CD4-positive, alpha-beta T cell (primary cell): ENCODE measurements around the gene SCAMP3. TPM values are rescaled to one million over a fixed set of nuclear protein-coding genes. Genes with fewer than 3 reads are reported as not detected.

Source experiments
- ATAC-seq: fragments of 200-7000 bp; cut with Tn5 transposase; one replicate; pipeline ENCODE4 v1.10.0; 2022; ENCODE audit warnings: mild to moderate bottlenecking; ENCODE audit not compliant: poor library complexity
- CTCF ChIA-PET: fragments of 350-600 bp; sonication (Branson Sonifier 250); formaldehyde crosslinking; loops from one replicate; lab custom pipeline; 2021; ENCODE audit warnings: antibody characterized with exemption, inconsistent platforms; lab: Charles Lee
- POLR2A ChIA-PET: fragments of 350-600 bp; sonication (Branson Sonifier 250); formaldehyde crosslinking; loops from one replicate; lab custom pipeline; 2021; ENCODE audit warnings: antibody characterized with exemption, inconsistent platforms; lab: Charles Lee
- DNase-seq, 14 experiments: peaks; one replicate each; pipeline ENCODE4 v3.0.0-alpha.2; 2013 to 2020; ENCODE audit warnings: mixed read lengths in 2 of 14
- H3K27ac ChIP-seq, 2 donors: one replicate each; pipeline versions ENCODE4 v1.5.1 to v1.7.0; 2013; ENCODE audit warnings: low read length in 2 of 2, low read depth in 1 of 2, mild to moderate bottlenecking in 1 of 2
- H3K27me3 ChIP-seq, 2 experiments: 1 replicate in 1 of 2; 2 replicates in 1 of 2; pipeline versions ENCODE4 v1.6.1 to v1.7.0; 2013; ENCODE audit warnings: low read length in 2 of 2, control low read depth in 1 of 2, mild to moderate bottlenecking in 1 of 2, moderate library complexity in 1 of 2; ENCODE audit not compliant: insufficient read depth in 2 of 2, control insufficient read depth in 1 of 2
- H3K36me3 ChIP-seq: one replicate; pipeline ENCODE4 v1.6.1; 2013; ENCODE audit warnings: low read length, control low read depth; ENCODE audit not compliant: insufficient read depth
- H3K4me1 ChIP-seq: one replicate; pipeline ENCODE4 v1.6.1; 2013; ENCODE audit warnings: low read length, control low read depth; ENCODE audit not compliant: insufficient read depth
- H3K4me3 ChIP-seq: one replicate; pipeline ENCODE4 v1.5.1; 2013; ENCODE audit warnings: mild to moderate bottlenecking, low read length, moderate library complexity
- H3K9me3 ChIP-seq, 2 experiments: 1 replicate in 1 of 2; 2 replicates in 1 of 2; pipeline versions ENCODE4 v1.6.1 to v1.7.0; 2013; ENCODE audit warnings: low read length in 2 of 2, mild to moderate bottlenecking in 2 of 2, control low read depth in 1 of 2, moderate library complexity in 1 of 2; ENCODE audit not compliant: control insufficient read depth in 1 of 2, insufficient read depth in 1 of 2
- H3K27ac Mint-ChIP-seq: one replicate; pipeline ENCODE4 v1.8.0; 2020; ENCODE audit warnings: mixed read lengths
- H3K27me3 Mint-ChIP-seq: one replicate; pipeline ENCODE4 v1.8.0; 2021; ENCODE audit warnings: mixed read lengths
- H3K36me3 Mint-ChIP-seq: one replicate; pipeline ENCODE4 v1.8.0; 2021; ENCODE audit warnings: low read depth, mixed read lengths
- H3K4me1 Mint-ChIP-seq: one replicate; pipeline ENCODE4 v1.8.0; 2021; ENCODE audit warnings: low read depth, mixed read lengths
- H3K4me3 Mint-ChIP-seq: one replicate; pipeline ENCODE4 v1.8.0; 2020; ENCODE audit warnings: mild to moderate bottlenecking, mixed read lengths
- H3K9me3 Mint-ChIP-seq: one replicate; pipeline ENCODE4 v1.8.0; 2020; ENCODE audit warnings: mixed read lengths
- CTCF ChIP-seq: fragments of 200-600 bp; IDR thresholded peaks from one replicate; pipeline ENCODE4 v1.8.0; 2022; ENCODE audit warnings: antibody characterized with exemption, mild to moderate bottlenecking
- intact Hi-C, 2 experiments: fragments of 100-400 bp; cut with DNase I in 1 of 2; cut with micrococcal nuclease in 1 of 2; formaldehyde crosslinking; loops; one replicate each; pipeline versions ENCODE4 v1.15.1 to v1.9.0; 2023 to 2025; cut with DNase I, micrococcal nuclease
- total RNA-seq, 174 experiments: library from RNA in 2 of 174; stranded (reverse) in 2 of 174; gene quantifications; one replicate each; pipeline ENCODE4 v1.2.3 and lab custom pipeline; 2021 to 2026

SCAMP3 gene
- total RNA-seq, 2 experiments from 2014 or later, result 54.8 to 55.6 TPM

DNA sequence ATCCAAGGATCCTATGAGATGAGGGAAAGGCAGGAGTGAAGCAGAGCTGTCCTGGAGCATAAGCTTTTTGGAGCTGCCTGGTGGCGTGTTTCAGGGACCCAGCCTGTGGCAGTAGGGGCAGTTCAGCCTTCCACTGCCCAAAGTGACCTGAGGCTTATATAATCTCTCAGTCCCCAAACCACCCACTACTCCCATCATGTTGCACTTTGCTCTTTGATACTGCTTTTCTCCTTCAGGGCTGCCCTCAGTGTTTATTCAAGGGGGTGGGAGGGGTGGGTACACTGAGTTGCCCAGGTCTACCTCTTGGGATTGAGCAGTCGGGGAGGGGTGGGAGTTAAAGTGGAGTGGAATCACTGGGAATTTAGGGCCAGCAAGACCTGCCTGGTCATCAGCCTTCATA lies 24.4 kb upstream of the SCAMP3 start:
- DNase-seq, result no peak
- H3K4me1 ChIP-seq, result no peaks in the 10 kb centered on the region
- H3K4me1 Mint-ChIP-seq, result no peaks in the 10 kb centered on the region
- no peaks in the 10 kb centered on the region for H3K27me3 ChIP-seq
- no peak overlapping the region for H3K4me3 Mint-ChIP-seq
- no peaks in the 10 kb centered on the region for H3K9me3 ChIP-seq
- POLR2A ChIA-PET, result no interaction called here
- H3K4me3 ChIP-seq, result no peak overlapping the region
- no peak for ATAC-seq
- no peaks in the 10 kb centered on the region for H3K9me3 Mint-ChIP-seq
- H3K36me3 ChIP-seq, result no peaks in the 10 kb centered on the region
- CTCF ChIA-PET, result no interaction called here
- H3K36me3 Mint-ChIP-seq, result no peaks in the 10 kb centered on the region
- intact Hi-C loops, result no loop called here
- H3K27ac Mint-ChIP-seq, result no peak overlapping the region
- no peak for TF ChIP-seq CTCF
- H3K27me3 Mint-ChIP-seq, result no peaks in the 10 kb centered on the region
- no peak overlapping the region for H3K27ac ChIP-seq

- H3K4me3 ChIP-seq, result no peak overlapping the region
- no peaks in the 10 kb centered on the region for H3K4me1 ChIP-seq
- H3K27ac ChIP-seq, result no peak overlapping the region
- H3K36me3 Mint-ChIP-seq, result no peaks in the 10 kb centered on the region
- DNase-seq (no peak), ATAC-seq (no peak)
- H3K4me3 Mint-ChIP-seq, result no peak overlapping the region
- POLR2A ChIA-PET, result no interaction called here
- intact Hi-C loops, result no loop called here
- H3K9me3 Mint-ChIP-seq, result no peaks in the 10 kb centered on the region
- CTCF ChIA-PET, result no interaction called here
- no peak overlapping the region for H3K27ac Mint-ChIP-seq
- H3K9me3 ChIP-seq, result no peaks in the 10 kb centered on the region
- TF ChIP-seq CTCF, result no peak
- no peaks in the 10 kb centered on the region for H3K27me3 Mint-ChIP-seq
- H3K36me3 ChIP-seq, result no peaks in the 10 kb centered on the region
- H3K27me3 ChIP-seq, result no peaks in the 10 kb centered on the region
- H3K4me1 Mint-ChIP-seq, result no peaks in the 10 kb centered on the region
Observed at GRCh38 chr1:155285631-155286044, 23.5 kb upstream of the SCAMP3 start.

DNA sequence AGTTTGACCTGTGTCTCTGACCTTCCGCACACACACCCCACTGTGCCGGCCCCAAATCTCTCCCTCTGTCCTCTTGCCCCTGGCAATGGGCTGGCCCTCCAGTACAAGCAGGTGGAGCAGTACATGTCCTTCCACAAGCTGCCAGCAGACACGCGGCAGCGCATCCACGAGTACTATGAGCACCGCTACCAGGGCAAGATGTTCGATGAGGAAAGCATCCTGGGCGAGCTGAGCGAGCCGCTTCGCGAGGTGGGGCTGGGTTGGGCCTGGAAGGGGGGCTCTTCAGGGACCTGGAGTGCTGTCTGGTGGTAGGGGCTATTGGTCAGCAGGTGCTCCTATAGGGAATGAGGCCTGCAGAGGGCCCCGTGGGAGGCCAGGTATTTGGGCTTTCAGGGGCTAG lies 22.9 kb upstream of the SCAMP3 start:
- no peak overlapping the region for H3K27ac Mint-ChIP-seq
- no peaks in the 10 kb centered on the region for H3K9me3 Mint-ChIP-seq
- intact Hi-C loops, result no loop called here
- H3K4me3 Mint-ChIP-seq, result no peak overlapping the region
- no peaks in the 10 kb centered on the region for H3K9me3 ChIP-seq
- H3K4me1 Mint-ChIP-seq, result no peaks in the 10 kb centered on the region
- H3K27ac ChIP-seq, result no peak overlapping the region
- H3K4me3 ChIP-seq, result no peak overlapping the region
- H3K36me3 ChIP-seq, result no peaks in the 10 kb centered on the region
- CTCF ChIA-PET, result no interaction called here
- H3K36me3 Mint-ChIP-seq, result no peaks in the 10 kb centered on the region
- POLR2A ChIA-PET, result no interaction called here
- ATAC-seq (no peak), DNase-seq (no peak)
- no peaks in the 10 kb centered on the region for H3K27me3 Mint-ChIP-seq
- H3K4me1 ChIP-seq, result no peaks in the 10 kb centered on the region
- TF ChIP-seq CTCF, result no peak
- H3K27me3 ChIP-seq, result no peaks in the 10 kb centered on the region
